H1 (cell line): Measurements from ENCODE around the gene NHS. TPM values are rescaled to one million over a fixed set of nuclear protein-coding genes. Genes with fewer than 3 reads are reported as not detected.

Experiments used
- BRCA1 ChIP-seq: IDR thresholded peaks from 2 replicates; pipeline ENCODE4 v1.6.1; 2012; ENCODE audit warnings: low read depth, low read length, improper control_type of control experiment
- CEBPB ChIP-seq: IDR thresholded peaks from 2 replicates; pipeline ENCODE4 v1.6.1; 2012; ENCODE audit warnings: low read depth, low read length
- JUND ChIP-seq: IDR thresholded peaks from 2 replicates; pipeline ENCODE4 v1.6.1; 2011; ENCODE audit warnings: mild to moderate bottlenecking, improper control_type of control experiment, low read length
- KDM1A ChIP-seq: fragments of 200-600, 300-600 bp; sonication (generic); IDR thresholded peaks from 2 replicates; pipeline ENCODE4 v1.7.1; 2016; ENCODE audit warnings: mild to moderate bottlenecking, low read length, borderline replicate concordance
- PHF8 ChIP-seq: fragments of 200-600 bp; sonication (generic); conservative IDR thresholded peaks from 2 replicates; pipeline ENCODE4 v1.7.1; 2012; ENCODE audit warnings: low read depth, mild to moderate bottlenecking, inconsistent platforms, low read length, moderate library complexity
- RAD21 ChIP-seq, 2 experiments: IDR thresholded peaks in 1 of 2; conservative IDR thresholded peaks in 1 of 2; 2 replicates each; pipeline ENCODE4 v1.6.1; 2011; ENCODE audit warnings: low read depth in 2 of 2, low read length in 2 of 2, improper control_type of control experiment in 1 of 2, inconsistent platforms in 1 of 2, mild to moderate bottlenecking in 1 of 2, moderate library complexity in 1 of 2
- SIRT6 ChIP-seq: IDR thresholded peaks from one replicate; pipeline ENCODE4 v1.7.1; 2012; ENCODE audit warnings: low read length, inconsistent platforms
- SP1 ChIP-seq: IDR thresholded peaks from 2 replicates; pipeline ENCODE4 v1.6.1; 2011; ENCODE audit warnings: low read depth, low read length
- SP2 ChIP-seq: IDR thresholded peaks from 2 replicates; pipeline ENCODE4 v1.6.1; 2012; ENCODE audit warnings: mild to moderate bottlenecking, low read length, inconsistent platforms
- polyA plus RNA-seq, 7 experiments: library from polyadenylated mRNA; depleted of rRNA in 3 of 7; stranded (reverse) in 5 of 7; unstranded in 2 of 7; fragments of >200 nt in 5 of 7; fragments of 200-250 nt in 2 of 7; gene quantifications; 1 replicate in 5 of 7; 2 replicates in 1 of 7; 4 replicates in 1 of 7; pipeline versions ENCODE4 v1.2.1 to v1.2.3, GENCODE V29; 2011 to 2013; ENCODE audit warnings: missing spikeins in 2 of 7, mixed read lengths in 2 of 7
- total RNA-seq: library from RNA; stranded (reverse); fragmentation: NEBNext Ultra II Directional; extraction: Animal tissue kit (Norgen Biotek cat#: 25700); gene quantifications from 2 replicates; pipeline ENCODE4 v1.2.1, GENCODE V29; 2021
- TF ChIP-seq, protein P1 (sequence below): fragments of 300-600 bp; sonication (generic); IDR thresholded peaks from 2 replicates; pipeline ENCODE4 v1.7.1; 2012; ENCODE audit warnings: low read length, moderate library complexity, mild to moderate bottlenecking, inconsistent platforms; ENCODE audit not compliant: insufficient replicate concordance
- TF ChIP-seq, protein P2 (sequence below): IDR thresholded peaks from 2 replicates; pipeline ENCODE4 v1.6.1; 2012; ENCODE audit warnings: inconsistent platforms
- TF ChIP-seq, protein P3 (sequence below): IDR thresholded peaks from 2 replicates; pipeline ENCODE4 v1.6.1; 2011; ENCODE audit warnings: low read depth, mild to moderate bottlenecking, low read length; ENCODE audit not compliant: insufficient read depth

The NHS gene
- total and polyA plus RNA-seq, 2 of the 8 experiments (the other 6 are each of a cell fraction or from before 2014, with no cell fraction given): 2.2 to 6.7 TPM

DNA sequence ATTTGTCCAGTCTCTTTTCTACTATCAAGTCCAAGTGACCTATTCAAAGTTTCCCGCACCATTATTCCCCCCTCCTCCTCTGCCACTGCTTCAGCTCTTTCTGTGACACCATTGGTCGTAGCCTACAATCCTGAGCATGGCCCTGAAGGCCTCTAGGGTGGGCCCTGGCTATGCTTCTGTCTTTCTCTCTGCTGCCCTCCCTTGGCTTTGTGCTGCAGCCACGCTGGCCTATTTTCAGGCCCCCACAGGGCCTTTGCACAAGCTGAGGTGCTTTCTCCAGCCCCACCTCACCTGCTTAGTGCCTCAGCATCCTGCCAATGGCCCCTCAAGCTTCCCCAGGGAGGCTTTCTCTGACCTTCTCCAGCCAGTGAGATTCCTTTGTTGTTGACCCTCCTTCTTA is 156.5 kb downstream of the NHS start (continued):
- TF ChIP-seq, protein P1, sequence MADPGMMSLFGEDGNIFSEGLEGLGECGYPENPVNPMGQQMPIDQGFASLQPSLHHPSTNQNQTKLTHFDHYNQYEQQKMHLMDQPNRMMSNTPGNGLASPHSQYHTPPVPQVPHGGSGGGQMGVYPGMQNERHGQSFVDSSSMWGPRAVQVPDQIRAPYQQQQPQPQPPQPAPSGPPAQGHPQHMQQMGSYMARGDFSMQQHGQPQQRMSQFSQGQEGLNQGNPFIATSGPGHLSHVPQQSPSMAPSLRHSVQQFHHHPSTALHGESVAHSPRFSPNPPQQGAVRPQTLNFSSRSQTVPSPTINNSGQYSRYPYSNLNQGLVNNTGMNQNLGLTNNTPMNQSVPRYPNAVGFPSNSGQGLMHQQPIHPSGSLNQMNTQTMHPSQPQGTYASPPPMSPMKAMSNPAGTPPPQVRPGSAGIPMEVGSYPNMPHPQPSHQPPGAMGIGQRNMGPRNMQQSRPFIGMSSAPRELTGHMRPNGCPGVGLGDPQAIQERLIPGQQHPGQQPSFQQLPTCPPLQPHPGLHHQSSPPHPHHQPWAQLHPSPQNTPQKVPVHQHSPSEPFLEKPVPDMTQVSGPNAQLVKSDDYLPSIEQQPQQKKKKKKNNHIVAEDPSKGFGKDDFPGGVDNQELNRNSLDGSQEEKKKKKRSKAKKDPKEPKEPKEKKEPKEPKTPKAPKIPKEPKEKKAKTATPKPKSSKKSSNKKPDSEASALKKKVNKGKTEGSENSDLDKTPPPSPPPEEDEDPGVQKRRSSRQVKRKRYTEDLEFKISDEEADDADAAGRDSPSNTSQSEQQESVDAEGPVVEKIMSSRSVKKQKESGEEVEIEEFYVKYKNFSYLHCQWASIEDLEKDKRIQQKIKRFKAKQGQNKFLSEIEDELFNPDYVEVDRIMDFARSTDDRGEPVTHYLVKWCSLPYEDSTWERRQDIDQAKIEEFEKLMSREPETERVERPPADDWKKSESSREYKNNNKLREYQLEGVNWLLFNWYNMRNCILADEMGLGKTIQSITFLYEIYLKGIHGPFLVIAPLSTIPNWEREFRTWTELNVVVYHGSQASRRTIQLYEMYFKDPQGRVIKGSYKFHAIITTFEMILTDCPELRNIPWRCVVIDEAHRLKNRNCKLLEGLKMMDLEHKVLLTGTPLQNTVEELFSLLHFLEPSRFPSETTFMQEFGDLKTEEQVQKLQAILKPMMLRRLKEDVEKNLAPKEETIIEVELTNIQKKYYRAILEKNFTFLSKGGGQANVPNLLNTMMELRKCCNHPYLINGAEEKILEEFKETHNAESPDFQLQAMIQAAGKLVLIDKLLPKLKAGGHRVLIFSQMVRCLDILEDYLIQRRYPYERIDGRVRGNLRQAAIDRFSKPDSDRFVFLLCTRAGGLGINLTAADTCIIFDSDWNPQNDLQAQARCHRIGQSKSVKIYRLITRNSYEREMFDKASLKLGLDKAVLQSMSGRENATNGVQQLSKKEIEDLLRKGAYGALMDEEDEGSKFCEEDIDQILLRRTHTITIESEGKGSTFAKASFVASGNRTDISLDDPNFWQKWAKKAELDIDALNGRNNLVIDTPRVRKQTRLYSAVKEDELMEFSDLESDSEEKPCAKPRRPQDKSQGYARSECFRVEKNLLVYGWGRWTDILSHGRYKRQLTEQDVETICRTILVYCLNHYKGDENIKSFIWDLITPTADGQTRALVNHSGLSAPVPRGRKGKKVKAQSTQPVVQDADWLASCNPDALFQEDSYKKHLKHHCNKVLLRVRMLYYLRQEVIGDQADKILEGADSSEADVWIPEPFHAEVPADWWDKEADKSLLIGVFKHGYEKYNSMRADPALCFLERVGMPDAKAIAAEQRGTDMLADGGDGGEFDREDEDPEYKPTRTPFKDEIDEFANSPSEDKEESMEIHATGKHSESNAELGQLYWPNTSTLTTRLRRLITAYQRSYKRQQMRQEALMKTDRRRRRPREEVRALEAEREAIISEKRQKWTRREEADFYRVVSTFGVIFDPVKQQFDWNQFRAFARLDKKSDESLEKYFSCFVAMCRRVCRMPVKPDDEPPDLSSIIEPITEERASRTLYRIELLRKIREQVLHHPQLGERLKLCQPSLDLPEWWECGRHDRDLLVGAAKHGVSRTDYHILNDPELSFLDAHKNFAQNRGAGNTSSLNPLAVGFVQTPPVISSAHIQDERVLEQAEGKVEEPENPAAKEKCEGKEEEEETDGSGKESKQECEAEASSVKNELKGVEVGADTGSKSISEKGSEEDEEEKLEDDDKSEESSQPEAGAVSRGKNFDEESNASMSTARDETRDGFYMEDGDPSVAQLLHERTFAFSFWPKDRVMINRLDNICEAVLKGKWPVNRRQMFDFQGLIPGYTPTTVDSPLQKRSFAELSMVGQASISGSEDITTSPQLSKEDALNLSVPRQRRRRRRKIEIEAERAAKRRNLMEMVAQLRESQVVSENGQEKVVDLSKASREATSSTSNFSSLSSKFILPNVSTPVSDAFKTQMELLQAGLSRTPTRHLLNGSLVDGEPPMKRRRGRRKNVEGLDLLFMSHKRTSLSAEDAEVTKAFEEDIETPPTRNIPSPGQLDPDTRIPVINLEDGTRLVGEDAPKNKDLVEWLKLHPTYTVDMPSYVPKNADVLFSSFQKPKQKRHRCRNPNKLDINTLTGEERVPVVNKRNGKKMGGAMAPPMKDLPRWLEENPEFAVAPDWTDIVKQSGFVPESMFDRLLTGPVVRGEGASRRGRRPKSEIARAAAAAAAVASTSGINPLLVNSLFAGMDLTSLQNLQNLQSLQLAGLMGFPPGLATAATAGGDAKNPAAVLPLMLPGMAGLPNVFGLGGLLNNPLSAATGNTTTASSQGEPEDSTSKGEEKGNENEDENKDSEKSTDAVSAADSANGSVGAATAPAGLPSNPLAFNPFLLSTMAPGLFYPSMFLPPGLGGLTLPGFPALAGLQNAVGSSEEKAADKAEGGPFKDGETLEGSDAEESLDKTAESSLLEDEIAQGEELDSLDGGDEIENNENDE: no peak
- TF ChIP-seq BRCA1 (no peak), SP2 (no peak), KDM1A (peak; percentile 76; the same call in 1 of the 2 replicates), PHF8 (no peak), SP1 (no peak), RAD21 (IDR thresholded peaks at IDR 0.05 in 1 of 2, conservative IDR thresholded peaks at IDR 0.05 in 1 of 2; ENCODE audit: low read depth in 2 of 2, low read length in 2 of 2) (peak; percentile 27 to 51; a peak in 3 of 4 replicates), SIRT6 (no peak), CEBPB (no peak), JUND (no peak)
- TF ChIP-seq, protein P2, sequence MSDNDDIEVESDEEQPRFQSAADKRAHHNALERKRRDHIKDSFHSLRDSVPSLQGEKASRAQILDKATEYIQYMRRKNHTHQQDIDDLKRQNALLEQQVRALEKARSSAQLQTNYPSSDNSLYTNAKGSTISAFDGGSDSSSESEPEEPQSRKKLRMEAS: no peak
- TF ChIP-seq, protein P3, sequence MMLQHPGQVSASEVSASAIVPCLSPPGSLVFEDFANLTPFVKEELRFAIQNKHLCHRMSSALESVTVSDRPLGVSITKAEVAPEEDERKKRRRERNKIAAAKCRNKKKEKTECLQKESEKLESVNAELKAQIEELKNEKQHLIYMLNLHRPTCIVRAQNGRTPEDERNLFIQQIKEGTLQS: no peak
